SJCRH30 (cell line): ENCODE results near the gene SH3PXD2B. TPM values are rescaled to one million over a fixed set of nuclear protein-coding genes. Genes with fewer than 3 reads are reported as not detected.
"Not testable (repeated sequence)": the region's sequence is repeated elsewhere in the genome, so short reads cannot be mapped to it uniquely, and the experiment has no call there.

ENCODE experiments used
- DNase-seq, 2 experiments: peaks; one replicate each; pipeline ENCODE4 v3.0.0-alpha.2; 2015 to 2020
- H3K27ac ChIP-seq: fragments of 250-450 bp; sonication (Bioruptor Pico); 2 replicates; pipeline ENCODE4 v1.5.1; 2020; ENCODE audit warnings: mild to moderate bottlenecking, moderate library complexity
- H3K27me3 ChIP-seq: fragments of 250-450 bp; sonication (Bioruptor Pico); 2 replicates; pipeline ENCODE4 v1.5.1; 2020; ENCODE audit warnings: mild to moderate bottlenecking, moderate library complexity
- H3K36me3 ChIP-seq: fragments of 250-450 bp; sonication (Bioruptor Pico); 2 replicates; pipeline ENCODE4 v1.5.1; 2020; ENCODE audit warnings: mild to moderate bottlenecking, moderate library complexity
- H3K4me1 ChIP-seq: fragments of 250-450 bp; sonication (Bioruptor Pico); 2 replicates; pipeline ENCODE4 v1.5.1; 2020; ENCODE audit warnings: mild to moderate bottlenecking, moderate library complexity
- H3K4me3 ChIP-seq: fragments of 250-450 bp; sonication (Bioruptor Pico); 2 replicates; pipeline ENCODE4 v1.5.1; 2020; ENCODE audit warnings: mild to moderate bottlenecking, moderate library complexity
- H3K9me3 ChIP-seq: fragments of 250-450 bp; sonication (Bioruptor Pico); replicated peaks from 2 replicates; pipeline ENCODE4 v1.5.1; 2020; ENCODE audit warnings: mild to moderate bottlenecking, moderate library complexity
- total RNA-seq: library from RNA; depleted of rRNA; stranded (reverse); fragments of >200 nt; shearing (Covaris generic); gene quantifications from 2 replicates; pipeline ENCODE4 v1.2.3, GENCODE V29; 2014

The SH3PXD2B gene
- total RNA-seq, 1 experiment from 2014 or later, result 16.4 TPM

- H3K4me3 ChIP-seq, result no peak overlapping the region
- no peaks in the 10 kb centered on the region for H3K9me3 ChIP-seq
- H3K27ac ChIP-seq, result no peak overlapping the region
- no peaks in the 10 kb centered on the region; the same call in 1 of the 2 replicates for H3K36me3 ChIP-seq
- no peak for DNase-seq
- no peaks in the 10 kb centered on the region for H3K27me3 ChIP-seq
- peaks cover 2% of the 10 kb centered on the region for H3K4me1 ChIP-seq
These were observed 111.4 kb downstream of the SH3PXD2B start for GRCh38 chr5:172342918-172343317.

DNA sequence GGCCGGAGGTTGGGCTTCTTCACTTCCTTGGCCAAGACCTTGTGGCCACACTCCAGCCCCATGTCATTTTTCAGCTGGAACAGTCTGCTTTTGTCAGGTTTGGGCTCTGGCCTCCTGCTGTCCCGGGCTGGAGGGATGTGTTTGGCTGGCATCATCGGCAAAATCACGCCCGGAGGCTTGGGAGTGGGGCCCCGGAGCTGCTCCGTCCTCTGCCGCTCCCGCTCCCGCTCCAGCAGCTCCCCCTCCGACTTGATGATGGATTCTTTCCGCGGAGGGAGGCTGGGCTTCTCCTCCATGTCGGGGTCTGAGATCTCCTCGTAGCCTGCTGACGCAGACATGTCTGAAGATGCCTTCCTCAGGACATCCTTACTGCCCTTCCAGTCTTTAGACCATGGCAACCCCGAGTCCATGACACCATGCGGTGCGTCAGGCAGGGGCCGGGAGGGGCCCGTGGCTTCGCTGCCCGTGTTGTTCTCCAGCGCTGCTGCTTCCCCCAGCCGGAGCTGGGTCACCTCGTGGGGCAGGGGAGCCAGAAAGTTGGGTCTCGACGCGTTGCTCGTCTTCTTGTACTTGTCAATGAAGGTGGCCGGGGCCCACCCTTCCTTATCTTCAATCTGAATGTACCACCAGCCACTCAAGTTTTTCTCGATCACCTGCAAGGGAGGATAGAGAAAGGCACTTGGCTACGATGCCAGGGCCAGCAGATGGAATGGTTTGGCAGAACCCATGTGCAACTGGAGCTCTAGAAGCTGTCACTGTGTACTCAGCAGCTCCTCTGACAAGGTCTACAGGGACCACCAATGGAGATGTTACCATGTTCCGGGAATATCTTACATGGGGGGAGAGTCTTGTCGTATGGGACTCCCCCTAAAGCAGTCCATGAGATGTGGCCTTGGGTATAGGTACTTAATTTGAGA, 114.8 kb downstream of the SH3PXD2B start:
- no peaks in the 10 kb centered on the region for H3K36me3 ChIP-seq
- peaks cover 18% of the 10 kb centered on the region for H3K4me1 ChIP-seq
- no peaks in the 10 kb centered on the region for H3K27me3 ChIP-seq
- H3K4me3 ChIP-seq, result no peak overlapping the region
- H3K27ac ChIP-seq, result no peak overlapping the region
- DNase-seq, result no peak
- no peaks in the 10 kb centered on the region for H3K9me3 ChIP-seq

DNA sequence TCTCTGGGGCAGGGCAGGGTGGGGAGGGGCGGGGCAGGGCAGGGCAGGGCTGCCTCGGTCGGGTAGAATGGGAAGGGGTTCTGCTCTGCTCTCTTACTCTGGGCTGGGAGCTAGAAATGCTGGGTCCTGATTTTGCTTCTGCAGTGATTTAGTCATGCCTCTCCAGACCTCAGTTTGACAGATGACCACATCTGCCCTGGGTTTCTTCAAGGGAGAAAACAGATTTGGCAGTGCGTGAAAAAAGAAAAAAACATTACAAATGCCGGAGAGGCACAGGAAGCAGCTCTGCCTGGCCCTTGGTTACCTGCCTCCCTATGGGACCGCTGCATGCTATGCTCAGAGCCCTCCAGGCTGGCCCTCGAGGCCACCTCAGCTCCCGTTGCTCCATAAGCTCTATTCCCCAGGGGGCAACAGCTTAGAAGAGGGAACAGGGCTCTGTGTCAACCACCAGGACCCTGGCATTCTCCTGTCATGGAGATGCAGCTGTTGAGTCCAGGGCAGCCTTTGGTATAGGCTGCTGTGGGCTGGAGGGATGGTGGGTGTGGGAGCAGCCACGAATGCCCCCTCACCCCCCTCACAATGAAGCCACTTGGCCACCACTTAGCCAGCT, 117.5 kb downstream of the SH3PXD2B start:
- peak; percentile 87 to 93 for DNase-seq
- H3K27ac ChIP-seq, result peak overlapping the region; percentile 76
- no peaks in the 10 kb centered on the region for H3K27me3 ChIP-seq
- no peaks in the 10 kb centered on the region for H3K9me3 ChIP-seq
- H3K4me1 ChIP-seq, result peaks cover 18% of the 10 kb centered on the region
- H3K36me3 ChIP-seq, result no peaks in the 10 kb centered on the region
- H3K4me3 ChIP-seq, result peak overlapping the region; percentile 22

GRCh38 chr5:172336264-172336663, 118.1 kb downstream of the SH3PXD2B start:
- Histone ChIP-seq H3K4me3 (no peak overlapping the region), H3K36me3 (no peaks in the 10 kb centered on the region)
- peak; percentile 34 to 56 for DNase-seq

DNA sequence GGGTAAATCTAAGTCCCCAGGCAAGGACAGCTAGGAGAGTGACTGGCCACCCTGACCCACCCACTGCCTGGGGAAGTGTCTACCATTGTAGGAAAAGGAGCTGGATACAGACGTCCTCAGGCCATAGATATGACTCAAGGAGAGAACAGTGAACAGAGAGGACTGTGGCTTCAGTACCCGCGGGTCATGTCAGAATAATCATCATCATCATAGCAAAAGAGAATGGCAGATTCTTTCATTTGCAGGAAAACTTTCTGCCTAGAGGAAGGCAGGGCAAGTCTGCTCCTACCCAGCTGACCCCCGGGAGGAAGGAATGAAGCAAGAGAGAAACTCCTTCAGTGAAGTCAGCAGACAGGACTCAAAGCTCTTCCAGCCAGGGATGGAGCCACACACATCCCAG, 118.6 kb downstream of the SH3PXD2B start:
- Histone ChIP-seq H3K27ac (peak overlapping the region; percentile 76; the same call in 1 of the 2 replicates), H3K9me3 (no peaks in the 10 kb centered on the region), H3K27me3 (no peaks in the 10 kb centered on the region), H3K4me1 (peaks cover 18% of the 10 kb centered on the region), H3K36me3 (no peaks in the 10 kb centered on the region), H3K4me3 (no peak overlapping the region)
- DNase-seq, result no peak

More at GRCh38 chr5:172336264-172336663, 118.1 kb downstream of the SH3PXD2B start:
- Histone ChIP-seq H3K27me3 (no peaks in the 10 kb centered on the region), H3K4me1 (peaks cover 18% of the 10 kb centered on the region), H3K27ac (peak overlapping the region; percentile 76), H3K9me3 (no peaks in the 10 kb centered on the region)

GRCh38 chr5:172334641-172335040, 119.7 kb downstream of the SH3PXD2B start:
- H3K4me1 ChIP-seq, result peaks cover 18% of the 10 kb centered on the region
- no peak overlapping the region for H3K4me3 ChIP-seq
- no peak for DNase-seq
- no peaks in the 10 kb centered on the region for H3K27me3 ChIP-seq
- no peak overlapping the region for H3K27ac ChIP-seq
- H3K36me3 ChIP-seq, result no peaks in the 10 kb centered on the region
- no peaks in the 10 kb centered on the region for H3K9me3 ChIP-seq

GRCh38 chr5:172334196-172334595, 120.1 kb downstream of the SH3PXD2B start:
- H3K4me1 ChIP-seq, result peaks cover 18% of the 10 kb centered on the region
- no peak overlapping the region for H3K4me3 ChIP-seq
- no peaks in the 10 kb centered on the region for H3K36me3 ChIP-seq
- H3K27me3 ChIP-seq, result no peaks in the 10 kb centered on the region
- no peak overlapping the region for H3K27ac ChIP-seq
- DNase-seq, result no peak
- H3K9me3 ChIP-seq, result no peaks in the 10 kb centered on the region

GRCh38 chr5:172326901-172327300, 127.4 kb downstream of the SH3PXD2B start:
- not testable (repeated sequence) for H3K4me3 ChIP-seq, H3K36me3 ChIP-seq, DNase-seq, H3K27me3 ChIP-seq, H3K4me1 ChIP-seq, H3K27ac ChIP-seq, H3K9me3 ChIP-seq

GRCh38 chr5:172325452-172325851, 128.9 kb downstream of the SH3PXD2B start:
- Histone ChIP-seq H3K27me3 (no peaks in the 10 kb centered on the region), H3K36me3 (no peaks in the 10 kb centered on the region), H3K9me3 (no peaks in the 10 kb centered on the region), H3K4me3 (no peak overlapping the region), H3K27ac (no peak overlapping the region), H3K4me1 (peaks cover 10% of the 10 kb centered on the region; the same call in 1 of the 2 replicates)
- no peak for DNase-seq

DNA sequence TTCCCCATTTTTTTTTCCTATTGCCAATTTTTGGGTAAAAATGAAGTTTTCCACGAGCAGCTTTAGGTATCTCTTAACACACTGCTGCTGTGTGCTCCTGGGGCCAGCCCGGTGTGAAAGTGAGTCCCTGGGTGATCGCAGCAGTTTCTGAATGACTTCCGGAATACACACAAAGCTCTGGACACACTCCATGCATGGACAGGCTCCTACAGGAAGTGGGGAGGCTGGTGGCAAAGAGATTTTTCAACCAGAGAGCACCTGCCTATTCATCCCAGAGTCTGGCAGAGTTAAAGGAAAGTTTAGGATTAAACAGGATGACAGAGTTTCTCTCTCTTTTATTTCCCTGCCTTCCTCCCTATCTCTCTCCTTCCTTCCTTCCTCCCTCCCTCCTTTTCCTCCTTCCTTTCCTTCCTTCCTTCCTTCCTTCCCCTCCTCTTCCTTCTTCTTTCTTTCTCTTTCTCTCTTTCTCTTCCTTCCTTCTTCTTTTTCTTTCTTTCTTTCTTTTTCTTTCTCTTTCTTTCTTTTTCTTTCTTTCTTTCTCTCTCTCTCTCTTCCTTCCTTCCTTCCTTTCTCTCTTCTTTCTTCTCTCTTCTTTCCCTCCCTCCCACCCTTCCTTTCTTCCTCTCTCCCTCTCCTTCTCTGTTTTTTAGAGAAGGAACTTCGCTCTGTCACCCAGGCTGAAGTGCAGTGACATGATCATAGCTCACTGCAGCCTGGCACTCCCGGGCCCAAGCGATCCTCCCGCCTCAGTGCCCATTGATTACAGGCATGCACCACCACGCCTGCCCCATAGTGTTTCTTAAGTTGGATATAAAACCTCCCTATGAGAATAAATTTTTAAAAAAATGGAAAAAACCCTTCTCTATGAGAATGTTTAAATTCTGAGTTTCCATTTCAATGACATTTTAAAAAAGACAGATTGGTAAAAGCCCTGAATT, 132.0 kb downstream of the SH3PXD2B start:
- Histone ChIP-seq H3K36me3 (no peaks in the 10 kb centered on the region), H3K4me1 (peaks cover 10% of the 10 kb centered on the region; the same call in 1 of the 2 replicates), H3K9me3 (no peaks in the 10 kb centered on the region), H3K27ac (no peak overlapping the region), H3K27me3 (no peaks in the 10 kb centered on the region), H3K4me3 (no peak overlapping the region)
- DNase-seq, result peak; percentile 48 to 72

DNA sequence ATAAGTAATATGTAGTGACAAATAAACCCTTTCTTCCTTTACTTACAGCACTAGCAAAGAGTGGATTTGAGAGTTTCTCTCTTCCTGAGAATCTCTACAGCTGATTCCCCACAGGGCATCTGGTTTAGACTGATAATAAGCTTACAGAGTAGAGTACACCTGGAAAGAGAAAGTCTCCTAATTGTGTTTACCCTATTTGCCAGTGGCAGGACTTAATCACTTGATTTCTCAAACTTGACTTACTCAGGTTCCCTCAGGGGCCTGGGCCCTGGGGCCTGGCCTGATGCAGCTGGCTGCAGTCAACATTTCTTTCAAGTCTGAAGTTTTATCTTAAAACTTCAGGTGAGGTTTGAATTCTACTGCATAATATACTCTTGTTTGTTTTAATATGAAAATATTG, 132.7 kb downstream of the SH3PXD2B start:
- H3K27me3 ChIP-seq, result no peaks in the 10 kb centered on the region
- no peak for DNase-seq
- no peak overlapping the region for H3K27ac ChIP-seq
- no peak overlapping the region for H3K4me3 ChIP-seq
- H3K36me3 ChIP-seq, result no peaks in the 10 kb centered on the region
- no peaks in the 10 kb centered on the region for H3K9me3 ChIP-seq
- peaks cover 10% of the 10 kb centered on the region; the same call in 1 of the 2 replicates for H3K4me1 ChIP-seq

DNA sequence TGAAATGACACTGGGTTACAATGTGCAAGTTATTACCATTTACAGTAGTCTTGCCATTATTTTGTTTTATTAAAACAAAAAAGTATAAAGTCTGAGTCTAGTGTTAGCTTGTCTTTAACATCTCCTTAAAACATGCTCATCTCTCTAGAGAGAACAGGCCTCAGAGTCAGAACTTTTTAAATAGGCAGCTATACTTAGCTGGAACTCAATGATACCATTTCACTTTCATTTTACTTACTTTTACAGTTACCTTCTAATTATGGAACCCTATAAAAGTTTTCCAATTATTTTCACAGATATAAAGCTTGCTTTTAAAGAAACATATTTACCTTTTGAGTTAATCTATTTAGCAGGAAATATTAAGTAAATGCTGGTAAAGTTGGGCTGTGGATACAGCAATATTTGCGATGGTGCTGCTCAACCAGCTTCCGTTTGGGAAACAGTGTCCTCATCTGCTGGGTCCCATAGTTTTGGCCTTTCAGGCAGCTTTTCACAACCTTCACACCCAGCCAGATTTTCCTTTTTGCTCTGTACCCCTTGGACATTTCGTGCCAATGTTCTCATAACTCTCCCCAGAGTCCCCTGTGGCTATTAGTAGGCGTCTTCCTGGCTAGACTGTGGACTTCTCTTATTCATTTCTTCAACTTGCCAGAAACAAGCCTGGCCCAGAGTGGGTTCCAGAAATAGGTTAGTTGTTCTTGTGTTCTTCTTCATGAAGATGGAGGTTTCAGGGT, 134.4 kb downstream of the SH3PXD2B start:
- Histone ChIP-seq H3K27me3 (no peaks in the 10 kb centered on the region), H3K9me3 (no peaks in the 10 kb centered on the region), H3K27ac (no peak overlapping the region), H3K4me1 (peaks cover 10% of the 10 kb centered on the region; the same call in 1 of the 2 replicates), H3K4me3 (no peak overlapping the region), H3K36me3 (no peaks in the 10 kb centered on the region)
- DNase-seq, result no peak

- Histone ChIP-seq H3K4me1 (peaks cover 3% of the 10 kb centered on the region; the same call in 1 of the 2 replicates), H3K27me3 (no peaks in the 10 kb centered on the region), H3K4me3 (no peak overlapping the region), H3K9me3 (no peaks in the 10 kb centered on the region), H3K36me3 (no peaks in the 10 kb centered on the region), H3K27ac (no peak overlapping the region)
- no peak for DNase-seq
These were observed 138.5 kb downstream of the SH3PXD2B start for GRCh38 chr5:172315587-172316493.
